IMR-90 (cell line): ENCODE measurements around the gene CFAP161. TPM values are rescaled to one million over a fixed set of nuclear protein-coding genes. Genes with fewer than 3 reads are reported as not detected.

Source experiments
- ATAC-seq: fragments of 200-7000 bp; cut with Tn5 transposase; 2 replicates; pipeline ENCODE4 v1.9.1; 2020; ENCODE audit warnings: low read depth, mild to moderate bottlenecking, moderate library complexity
- BruUV-seq: library from RNA; stranded (reverse); fragments of 400-500 nt; replicated peaks from 2 replicates; lab custom pipeline; 2021; lab: Mats Ljungman, UMichigan
- CTCF ChIA-PET: fragments of 300-600 bp; formaldehyde crosslinking; extraction: SDS; loops from one replicate; lab custom pipeline; 2021; ENCODE audit warnings: antibody characterized with exemption; lab: Yijun Ruan, JAX
- POLR2A ChIA-PET: fragments of 300-600 bp; sonication (Branson Sonifier 250); formaldehyde crosslinking; loops from one replicate; lab custom pipeline; 2022; ENCODE audit warnings: antibody characterized with exemption; ENCODE audit not compliant: unreplicated experiment; lab: Charles Lee
- DNase-seq: peaks from one replicate; pipeline ENCODE4 v3.0.0; 2013
- H2AFZ ChIP-seq: replicated peaks from 2 replicates; pipeline ENCODE3; 2013; ENCODE audit warnings: low read length, mild to moderate bottlenecking; ENCODE audit not compliant: poor library complexity
- H2AK5ac ChIP-seq: 2 replicates; pipeline ENCODE4 v1.6.1; 2013; ENCODE audit warnings: low read depth, low read length, inconsistent platforms
- H2AK9ac ChIP-seq: replicated peaks from 2 replicates; pipeline ENCODE3; 2013; ENCODE audit warnings: mild to moderate bottlenecking, low read depth, low read length, moderate library complexity; ENCODE audit not compliant: poor library complexity
- H2BK120ac ChIP-seq: 2 replicates; pipeline ENCODE4 v1.6.1; 2013; ENCODE audit warnings: low read depth, low read length, inconsistent platforms
- H2BK15ac ChIP-seq: 3 replicates; pipeline ENCODE4 v1.6.1; 2013; ENCODE audit warnings: low read depth, low read length, inconsistent platforms
- H2BK20ac ChIP-seq: 2 replicates; pipeline ENCODE4 v1.6.1; 2013; ENCODE audit warnings: low read depth, mild to moderate bottlenecking, inconsistent platforms, low read length, moderate library complexity
- H2BK5ac ChIP-seq: 2 replicates; pipeline ENCODE4 v1.6.1; 2013; ENCODE audit warnings: mild to moderate bottlenecking, low read depth, low read length, inconsistent platforms; ENCODE audit not compliant: poor library complexity, severe bottlenecking
- H3K14ac ChIP-seq: replicated peaks from 2 replicates; pipeline ENCODE4 v1.6.1; 2013; ENCODE audit warnings: low read depth, low read length, inconsistent platforms
- H3K18ac ChIP-seq: 2 replicates; pipeline ENCODE4 v1.6.1; 2013; ENCODE audit warnings: low read depth, low read length, control low read depth
- H3K23ac ChIP-seq: 2 replicates; pipeline ENCODE4 v1.6.1; 2013; ENCODE audit warnings: low read depth, low read length, inconsistent platforms
- H3K27ac ChIP-seq: 2 replicates; pipeline ENCODE4 v1.5.1; 2013; ENCODE audit warnings: mild to moderate bottlenecking, control low read depth, low read length; ENCODE audit not compliant: insufficient read depth
- H3K27me3 ChIP-seq: 2 replicates; pipeline ENCODE4 v1.6.1; 2013; ENCODE audit warnings: low read length; ENCODE audit not compliant: control insufficient read depth, insufficient read depth
- H3K36me3 ChIP-seq: 2 replicates; pipeline ENCODE4 v1.6.1; 2013; ENCODE audit warnings: low read length, mixed read lengths; ENCODE audit not compliant: control insufficient read depth, insufficient read depth
- H3K4ac ChIP-seq: 2 replicates; pipeline ENCODE4 v1.6.1; 2013; ENCODE audit warnings: low read depth, low read length, inconsistent platforms
- H3K4me1 ChIP-seq: 2 replicates; pipeline ENCODE4 v1.6.1; 2013; ENCODE audit warnings: low read length, mixed read lengths; ENCODE audit not compliant: control insufficient read depth, insufficient read depth
- H3K4me2 ChIP-seq: 2 replicates; pipeline ENCODE4 v1.6.1; 2013; ENCODE audit warnings: low read depth, mild to moderate bottlenecking, control low read depth, low read length, moderate library complexity
- H3K4me3 ChIP-seq: 2 replicates; pipeline ENCODE4 v1.5.1; 2013; ENCODE audit warnings: low read depth, mild to moderate bottlenecking, control low read depth, low read length, moderate library complexity; ENCODE audit not compliant: insufficient read depth
- H3K56ac ChIP-seq: 2 replicates; pipeline ENCODE4 v1.6.1; 2013; ENCODE audit warnings: low read length, inconsistent platforms; ENCODE audit not compliant: insufficient read depth; ENCODE audit errors: extremely low read depth
- H3K79me1 ChIP-seq, 2 experiments: 2 replicates each; pipeline ENCODE4 v1.6.1; 2013; ENCODE audit warnings: low read length in 2 of 2, inconsistent platforms in 1 of 2, low read depth in 1 of 2
- H3K9ac ChIP-seq: 2 replicates; pipeline ENCODE4 v1.6.1; 2013; ENCODE audit warnings: low read depth, low read length, control low read depth
- H3K9me1 ChIP-seq: 2 replicates; pipeline ENCODE4 v1.6.1; 2013; ENCODE audit warnings: low read length, inconsistent platforms; ENCODE audit not compliant: insufficient read depth
- H3K9me3 ChIP-seq: 2 replicates; pipeline ENCODE4 v1.6.1; 2013; ENCODE audit warnings: low read length; ENCODE audit not compliant: control insufficient read depth, insufficient read depth
- H4K20me1 ChIP-seq: 2 replicates; pipeline ENCODE4 v1.6.1; 2013; ENCODE audit warnings: low read length, inconsistent platforms; ENCODE audit not compliant: insufficient read depth
- H4K5ac ChIP-seq: 2 replicates; pipeline ENCODE4 v1.6.1; 2013; ENCODE audit warnings: mild to moderate bottlenecking, low read depth, low read length, control low read depth
- H4K8ac ChIP-seq, 2 experiments: 2 replicates each; pipeline ENCODE4 v1.6.1; 2013; ENCODE audit warnings: low read depth in 2 of 2, low read length in 2 of 2, control low read depth in 1 of 2, inconsistent platforms in 1 of 2
- H4K91ac ChIP-seq: 2 replicates; pipeline ENCODE4 v1.6.1; 2013; ENCODE audit warnings: low read depth, low read length, inconsistent platforms; ENCODE audit not compliant: insufficient read depth
- BHLHE40 ChIP-seq: fragments of 150-350 bp; IDR thresholded peaks from 2 replicates; pipeline ENCODE4 v1.6.1; 2016; ENCODE audit warnings: mild to moderate bottlenecking, low read depth, low read length
- MAFK ChIP-seq: IDR thresholded peaks from 2 replicates; pipeline ENCODE4 v1.6.1; 2012; ENCODE audit warnings: low read depth, low read length, improper control_type of control experiment
- MAZ ChIP-seq: IDR thresholded peaks from 2 replicates; pipeline ENCODE4 v1.6.1; 2012; ENCODE audit warnings: low read depth, mild to moderate bottlenecking, low read length, improper control_type of control experiment, moderate library complexity, borderline replicate concordance
- RAD21 ChIP-seq: IDR thresholded peaks from 2 replicates; pipeline ENCODE4 v1.6.1; 2012; ENCODE audit warnings: low read length, improper control_type of control experiment
- RFX5 ChIP-seq: IDR thresholded peaks from 2 replicates; pipeline ENCODE4 v1.8.0; 2012; ENCODE audit warnings: low read depth, mild to moderate bottlenecking, low read length, moderate library complexity
- whole genome bisulfite sequencing, 2 experiments: methylation state at CpG; one replicate each; pipeline versions ENCODE4 v1.1.5 to v1.1.7; 2013; ENCODE audit warnings: missing lambda C conversion rate in 2 of 2; ENCODE audit not compliant: insufficient read length in 1 of 2; ENCODE audit errors: extremely low coverage in 2 of 2; 5-methylcytosine and 5-hydroxymethylcytosine counted together
- dilution Hi-C: fragments of 300-500 bp; cut with HindIII; formaldehyde crosslinking; loops from one replicate; pipeline ENCODE4 v1.14.3; 2018; ENCODE audit warnings: low sequenced_read_pairs; ENCODE audit not compliant: unreplicated experiment
- in situ Hi-C: fragments of 300-500 bp; cut with MboI; formaldehyde crosslinking; loops from 3 replicates; pipeline ENCODE4 v1.14.3; 2019; ENCODE audit warnings: low sequenced_read_pairs, inconsistent platforms, mixed read lengths
- intact Hi-C: fragments of 100-400 bp; cut with micrococcal nuclease; formaldehyde crosslinking; loops from 2 replicates; pipeline ENCODE4 v1.10.0; 2022
- polyA plus RNA-seq, 3 experiments: library from polyadenylated mRNA; depleted of rRNA; stranded (reverse); fragments of >200 nt; gene quantifications; 2 replicates each; pipeline ENCODE4 v1.2.3, GENCODE V29; 2012; ENCODE audit warnings: low replicate concordance in 1 of 3
- total RNA-seq: library from RNA; depleted of rRNA; stranded (reverse); fragments of >200 nt; gene quantifications from 2 replicates; pipeline ENCODE4 v1.2.3, GENCODE V29; 2012
- TF ChIP-seq, protein P1 (sequence below): fragments of 150-350 bp; IDR thresholded peaks from 2 replicates; pipeline ENCODE4 v1.6.1; 2017; ENCODE audit warnings: mild to moderate bottlenecking, antibody characterized with exemption, low read length, low read depth

Gene CFAP161
- total and polyA plus RNA-seq, 2 of the 4 experiments (the other 2 are of a cell fraction) = not detected

DNA sequence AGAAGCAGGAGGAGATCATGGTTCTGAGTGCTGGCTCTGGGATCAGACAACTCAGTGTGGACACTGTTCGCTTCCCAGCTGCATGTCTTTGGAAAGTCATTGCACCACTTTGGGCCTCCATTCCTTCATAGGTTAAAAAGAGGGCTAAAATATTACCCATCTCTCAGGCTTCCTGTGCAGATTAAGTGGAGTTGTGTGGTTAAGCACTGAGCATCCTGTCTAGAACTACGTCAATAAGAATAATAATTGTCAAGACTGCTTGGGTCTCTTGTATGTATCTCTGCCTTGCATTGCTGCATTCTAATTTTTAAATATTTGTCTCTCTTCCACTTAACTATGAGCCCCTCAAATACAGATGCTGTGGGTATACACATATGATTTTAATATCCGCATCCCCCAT lies 22.3 kb downstream of the CFAP161 start:
- Histone ChIP-seq H4K20me1 (no peaks in the 10 kb centered on the region), H3K14ac (peak overlapping the region; percentile 68), H4K8ac (peak overlapping the region in 1 of 2 experiments; percentile 72; a peak in 3 of 4 replicates), H3K4ac (peak overlapping the region; percentile 88), H3K27ac (no peak overlapping the region; the same call in 1 of the 2 replicates), H2BK5ac (no peak overlapping the region), H3K27me3 (no peaks in the 10 kb centered on the region), H2AFZ (no peak overlapping the region), H3K56ac (no peak overlapping the region), H2AK9ac (no peak overlapping the region), H3K4me3 (no peak overlapping the region), H3K4me2 (no peak overlapping the region), H3K36me3 (no peaks in the 10 kb centered on the region), H3K23ac (no peak overlapping the region), H2AK5ac (peak overlapping the region; percentile 67), H4K91ac (peak overlapping the region; percentile 85), H3K4me1 (peaks cover 26% of the 10 kb centered on the region), H2BK20ac (peak overlapping the region; percentile 92), H3K18ac (peak overlapping the region; percentile 86), H3K9me3 (no peaks in the 10 kb centered on the region), H2BK120ac (peak overlapping the region; percentile 90), H3K79me1 (no peaks in the 10 kb centered on the region), H4K5ac (peak overlapping the region; percentile 84), H3K9me1 (peaks cover 26% of the 10 kb centered on the region), H3K9ac (no peak overlapping the region), H2BK15ac (peak overlapping the region; percentile 66; the same call in 2 of the 3 replicates)
- intact Hi-C loops = loop anchor here (1.0 kb wide), 1 partner anchor 80 kb away; no protein-coding TSS in a partner anchor
- POLR2A ChIA-PET = no interaction called here
- dilution Hi-C loops = no loop called here
- CTCF ChIA-PET = interaction anchor here (0.5 to 7.1 kb wide), 10 partner anchors 8 to 153 kb away, joined by 3 to 117 read pairs (median 4); no protein-coding TSS in a partner anchor
- no CpG with 5 or more reads among the region's 3 CpGs for WGBS, 2 experiments
- TF ChIP-seq MAZ (no peak), RAD21 (no peak), BHLHE40 (no peak), RFX5 (no peak), MAFK (no peak)
- TF ChIP-seq, protein P1, sequence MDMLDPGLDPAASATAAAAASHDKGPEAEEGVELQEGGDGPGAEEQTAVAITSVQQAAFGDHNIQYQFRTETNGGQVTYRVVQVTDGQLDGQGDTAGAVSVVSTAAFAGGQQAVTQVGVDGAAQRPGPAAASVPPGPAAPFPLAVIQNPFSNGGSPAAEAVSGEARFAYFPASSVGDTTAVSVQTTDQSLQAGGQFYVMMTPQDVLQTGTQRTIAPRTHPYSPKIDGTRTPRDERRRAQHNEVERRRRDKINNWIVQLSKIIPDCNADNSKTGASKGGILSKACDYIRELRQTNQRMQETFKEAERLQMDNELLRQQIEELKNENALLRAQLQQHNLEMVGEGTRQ = no peak
- no peak for DNase-seq
- in situ Hi-C loops = loop anchor here (5.0 to 10.0 kb wide), 2 partner anchors 111 to 238 kb away; no protein-coding TSS in a partner anchor
- ATAC-seq = no peak
- no TSS peak for BruUV-seq
